IMR-90 (cell line): Measurements from ENCODE around the gene MACROD1. TPM values are rescaled to one million over a fixed set of nuclear protein-coding genes. Genes with fewer than 3 reads are reported as not detected.

Experiments
- ATAC-seq: fragments of 200-7000 bp; cut with Tn5 transposase; 2 replicates; pipeline ENCODE4 v1.9.1; 2020; ENCODE audit warnings: low read depth, mild to moderate bottlenecking, moderate library complexity
- BruUV-seq: library from RNA; stranded (reverse); fragments of 400-500 nt; replicated peaks from 2 replicates; lab custom pipeline; 2021; lab: Mats Ljungman, UMichigan
- CTCF ChIA-PET: fragments of 300-600 bp; formaldehyde crosslinking; extraction: SDS; loops from one replicate; lab custom pipeline; 2021; ENCODE audit warnings: antibody characterized with exemption; lab: Yijun Ruan, JAX
- POLR2A ChIA-PET: fragments of 300-600 bp; sonication (Branson Sonifier 250); formaldehyde crosslinking; loops from one replicate; lab custom pipeline; 2022; ENCODE audit warnings: antibody characterized with exemption; ENCODE audit not compliant: unreplicated experiment; lab: Charles Lee
- DNase-seq: peaks from one replicate; pipeline ENCODE4 v3.0.0; 2013
- H2AFZ ChIP-seq: replicated peaks from 2 replicates; pipeline ENCODE3; 2013; ENCODE audit warnings: low read length, mild to moderate bottlenecking; ENCODE audit not compliant: poor library complexity
- H2AK5ac ChIP-seq: 2 replicates; pipeline ENCODE4 v1.6.1; 2013; ENCODE audit warnings: low read depth, low read length, inconsistent platforms
- H2AK9ac ChIP-seq: replicated peaks from 2 replicates; pipeline ENCODE3; 2013; ENCODE audit warnings: mild to moderate bottlenecking, low read depth, low read length, moderate library complexity; ENCODE audit not compliant: poor library complexity
- H2BK120ac ChIP-seq: 2 replicates; pipeline ENCODE4 v1.6.1; 2013; ENCODE audit warnings: low read depth, low read length, inconsistent platforms
- H2BK15ac ChIP-seq: 3 replicates; pipeline ENCODE4 v1.6.1; 2013; ENCODE audit warnings: low read depth, low read length, inconsistent platforms
- H2BK20ac ChIP-seq: 2 replicates; pipeline ENCODE4 v1.6.1; 2013; ENCODE audit warnings: low read depth, mild to moderate bottlenecking, inconsistent platforms, low read length, moderate library complexity
- H2BK5ac ChIP-seq: 2 replicates; pipeline ENCODE4 v1.6.1; 2013; ENCODE audit warnings: mild to moderate bottlenecking, low read depth, low read length, inconsistent platforms; ENCODE audit not compliant: poor library complexity, severe bottlenecking
- H3K14ac ChIP-seq: replicated peaks from 2 replicates; pipeline ENCODE4 v1.6.1; 2013; ENCODE audit warnings: low read depth, low read length, inconsistent platforms
- H3K18ac ChIP-seq: 2 replicates; pipeline ENCODE4 v1.6.1; 2013; ENCODE audit warnings: low read depth, low read length, control low read depth
- H3K23ac ChIP-seq: 2 replicates; pipeline ENCODE4 v1.6.1; 2013; ENCODE audit warnings: low read depth, low read length, inconsistent platforms
- H3K27ac ChIP-seq: 2 replicates; pipeline ENCODE4 v1.5.1; 2013; ENCODE audit warnings: mild to moderate bottlenecking, control low read depth, low read length; ENCODE audit not compliant: insufficient read depth
- H3K27me3 ChIP-seq: 2 replicates; pipeline ENCODE4 v1.6.1; 2013; ENCODE audit warnings: low read length; ENCODE audit not compliant: control insufficient read depth, insufficient read depth
- H3K36me3 ChIP-seq: 2 replicates; pipeline ENCODE4 v1.6.1; 2013; ENCODE audit warnings: low read length, mixed read lengths; ENCODE audit not compliant: control insufficient read depth, insufficient read depth
- H3K4ac ChIP-seq: 2 replicates; pipeline ENCODE4 v1.6.1; 2013; ENCODE audit warnings: low read depth, low read length, inconsistent platforms
- H3K4me1 ChIP-seq: 2 replicates; pipeline ENCODE4 v1.6.1; 2013; ENCODE audit warnings: low read length, mixed read lengths; ENCODE audit not compliant: control insufficient read depth, insufficient read depth
- H3K4me2 ChIP-seq: 2 replicates; pipeline ENCODE4 v1.6.1; 2013; ENCODE audit warnings: low read depth, mild to moderate bottlenecking, control low read depth, low read length, moderate library complexity
- H3K4me3 ChIP-seq: 2 replicates; pipeline ENCODE4 v1.5.1; 2013; ENCODE audit warnings: low read depth, mild to moderate bottlenecking, control low read depth, low read length, moderate library complexity; ENCODE audit not compliant: insufficient read depth
- H3K56ac ChIP-seq: 2 replicates; pipeline ENCODE4 v1.6.1; 2013; ENCODE audit warnings: low read length, inconsistent platforms; ENCODE audit not compliant: insufficient read depth; ENCODE audit errors: extremely low read depth
- H3K79me1 ChIP-seq, 2 experiments: 2 replicates each; pipeline ENCODE4 v1.6.1; 2013; ENCODE audit warnings: low read length in 2 of 2, inconsistent platforms in 1 of 2, low read depth in 1 of 2
- H3K9ac ChIP-seq: 2 replicates; pipeline ENCODE4 v1.6.1; 2013; ENCODE audit warnings: low read depth, low read length, control low read depth
- H3K9me1 ChIP-seq: 2 replicates; pipeline ENCODE4 v1.6.1; 2013; ENCODE audit warnings: low read length, inconsistent platforms; ENCODE audit not compliant: insufficient read depth
- H3K9me3 ChIP-seq: 2 replicates; pipeline ENCODE4 v1.6.1; 2013; ENCODE audit warnings: low read length; ENCODE audit not compliant: control insufficient read depth, insufficient read depth
- H4K20me1 ChIP-seq: 2 replicates; pipeline ENCODE4 v1.6.1; 2013; ENCODE audit warnings: low read length, inconsistent platforms; ENCODE audit not compliant: insufficient read depth
- H4K5ac ChIP-seq: 2 replicates; pipeline ENCODE4 v1.6.1; 2013; ENCODE audit warnings: mild to moderate bottlenecking, low read depth, low read length, control low read depth
- H4K8ac ChIP-seq, 2 experiments: 2 replicates each; pipeline ENCODE4 v1.6.1; 2013; ENCODE audit warnings: low read depth in 2 of 2, low read length in 2 of 2, control low read depth in 1 of 2, inconsistent platforms in 1 of 2
- H4K91ac ChIP-seq: 2 replicates; pipeline ENCODE4 v1.6.1; 2013; ENCODE audit warnings: low read depth, low read length, inconsistent platforms; ENCODE audit not compliant: insufficient read depth
- RAD21 ChIP-seq: IDR thresholded peaks from 2 replicates; pipeline ENCODE4 v1.6.1; 2012; ENCODE audit warnings: low read length, improper control_type of control experiment
- WGBS, 2 experiments: methylation state at CpG; one replicate each; pipeline versions ENCODE4 v1.1.5 to v1.1.7; 2013; ENCODE audit warnings: missing lambda C conversion rate in 2 of 2; ENCODE audit not compliant: insufficient read length in 1 of 2; ENCODE audit errors: extremely low coverage in 2 of 2; 5-methylcytosine and 5-hydroxymethylcytosine counted together
- dilution Hi-C: fragments of 300-500 bp; cut with HindIII; formaldehyde crosslinking; loops from one replicate; pipeline ENCODE4 v1.14.3; 2018; ENCODE audit warnings: low sequenced_read_pairs; ENCODE audit not compliant: unreplicated experiment
- in situ Hi-C: fragments of 300-500 bp; cut with MboI; formaldehyde crosslinking; loops from 3 replicates; pipeline ENCODE4 v1.14.3; 2019; ENCODE audit warnings: low sequenced_read_pairs, inconsistent platforms, mixed read lengths
- intact Hi-C: fragments of 100-400 bp; cut with micrococcal nuclease; formaldehyde crosslinking; loops from 2 replicates; pipeline ENCODE4 v1.10.0; 2022
- polyA plus RNA-seq, 3 experiments: library from polyadenylated mRNA; depleted of rRNA; stranded (reverse); fragments of >200 nt; gene quantifications; 2 replicates each; pipeline ENCODE4 v1.2.3, GENCODE V29; 2012; ENCODE audit warnings: low replicate concordance in 1 of 3
- total RNA-seq: library from RNA; depleted of rRNA; stranded (reverse); fragments of >200 nt; gene quantifications from 2 replicates; pipeline ENCODE4 v1.2.3, GENCODE V29; 2012

MACROD1 gene
- total and polyA plus RNA-seq, 2 of the 4 experiments (the other 2 are of a cell fraction), result 2.5 to 9.3 TPM

DNA sequence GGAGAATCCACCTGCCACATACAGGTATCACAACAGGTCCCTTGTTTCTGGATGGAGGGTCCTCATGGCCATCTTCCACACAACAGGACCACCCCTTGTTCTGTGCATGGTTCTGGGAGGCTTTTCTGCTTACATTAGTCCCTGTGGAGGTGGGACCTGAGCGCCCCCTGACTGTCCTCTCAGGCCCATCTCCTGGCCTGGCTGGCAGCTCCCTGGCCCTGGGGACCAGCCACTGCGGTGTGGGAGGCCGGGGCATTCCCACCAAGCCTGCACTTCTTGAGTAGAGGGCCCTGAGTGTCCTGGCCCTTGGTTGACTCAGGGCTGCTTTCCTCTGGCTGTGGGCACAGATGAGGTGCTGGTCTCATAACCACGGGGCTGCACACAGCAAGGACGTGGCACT, 186.5 kb downstream of the MACROD1 start:
- H4K91ac ChIP-seq, result no peak overlapping the region
- peaks cover 13% of the 10 kb centered on the region for H3K4me1 ChIP-seq
- no peak overlapping the region for H3K4me2 ChIP-seq
- H3K4me3 ChIP-seq, result no peak overlapping the region
- H3K9ac ChIP-seq, result no peak overlapping the region
- no peak overlapping the region for H4K5ac ChIP-seq
- H3K27ac ChIP-seq, result no peak overlapping the region
- H2BK20ac ChIP-seq, result no peak overlapping the region
- H3K27me3 ChIP-seq, result no peaks in the 10 kb centered on the region
- H3K18ac ChIP-seq, result no peak overlapping the region
- BruUV-seq, result no TSS peak
- CTCF ChIA-PET, result no interaction called here
- no peak overlapping the region for H2BK5ac ChIP-seq
- H3K79me1 ChIP-seq, result peaks cover 16 to 62% of the 10 kb centered on the region in 2 experiments
- H2BK15ac ChIP-seq, result no peak overlapping the region
- no peak for TF ChIP-seq RAD21
- no peak overlapping the region for H2AFZ ChIP-seq
- H4K20me1 ChIP-seq, result peaks cover 18% of the 10 kb centered on the region
- H3K9me1 ChIP-seq, result peaks cover 24% of the 10 kb centered on the region
- no peak overlapping the region for H4K8ac ChIP-seq
- no peak overlapping the region for H3K56ac ChIP-seq
- H3K4ac ChIP-seq, result no peak overlapping the region
- WGBS, 2 experiments, result 88% methylated on average over 3 of the region's 5 CpGs; no CpG with 5 or more reads in 1 of the 2 experiments
- no peak overlapping the region for H2BK120ac ChIP-seq
- H3K9me3 ChIP-seq, result no peaks in the 10 kb centered on the region
- POLR2A ChIA-PET, result no interaction called here
- no peak overlapping the region for H2AK5ac ChIP-seq
- H3K36me3 ChIP-seq, result peaks cover 11% of the 10 kb centered on the region; the same call in 1 of the 2 replicates
- dilution Hi-C loops (no loop called here), intact Hi-C loops (no loop called here), in situ Hi-C loops (no loop called here)
- DNase-seq (no peak), ATAC-seq (no peak)
- H3K14ac ChIP-seq, result no peak overlapping the region
- H3K23ac ChIP-seq, result no peak overlapping the region
- no peak overlapping the region for H2AK9ac ChIP-seq
